Activated T-helper 9 cell treated with anti-CD3 and anti-CD28 coated beads, Interleukin-2, amount 50 U/mL, for 16 hours (primary cell): Measurements from ENCODE around the gene ELK3.

Experiments
- DNase-seq: peaks from one replicate; pipeline ENCODE4 v3.0.0-alpha.2; 2020; ENCODE audit warnings: low read depth

Gene ELK3

DNA sequence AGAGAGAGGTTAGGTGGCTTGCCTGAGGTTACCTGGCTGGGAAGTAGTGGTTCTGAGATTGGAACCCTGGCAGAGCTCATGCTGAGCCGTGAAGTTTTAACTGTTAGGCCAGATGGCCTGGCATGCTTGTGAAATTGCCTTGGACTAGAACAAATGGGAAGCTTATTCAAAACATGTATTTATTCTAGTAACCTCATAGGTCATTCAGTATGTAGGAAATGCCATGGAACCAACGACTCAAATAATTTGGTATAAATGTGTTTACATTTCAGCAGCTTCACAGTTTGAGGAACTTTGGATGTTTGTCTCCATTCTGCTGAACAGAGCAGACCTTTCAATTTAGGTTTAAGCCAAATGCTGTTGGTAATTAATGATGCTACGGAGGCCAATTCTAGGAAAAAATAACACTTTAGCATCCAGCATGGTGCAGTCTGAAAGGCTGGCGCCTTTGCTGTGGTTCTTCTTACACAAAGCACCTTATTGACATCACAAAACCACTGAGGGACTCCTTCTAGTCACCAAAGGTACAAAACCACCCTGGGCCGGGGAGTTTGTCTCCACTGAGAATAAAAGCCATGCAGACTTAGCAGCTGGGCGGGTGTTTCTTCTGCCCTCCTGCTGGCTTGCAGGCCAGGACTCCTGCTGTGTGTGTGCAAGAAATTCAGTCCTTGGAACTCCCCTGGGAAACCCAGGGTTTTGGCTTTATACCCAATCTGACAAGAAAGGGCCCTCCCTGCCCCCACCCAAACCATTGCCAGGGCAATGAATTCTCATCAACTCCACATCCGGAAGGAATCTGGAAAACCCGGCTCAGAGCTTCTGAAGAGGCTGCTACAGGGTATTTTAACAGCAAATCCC, 64.2 kb downstream of the ELK3 start:
- no peak for DNase-seq

DNA sequence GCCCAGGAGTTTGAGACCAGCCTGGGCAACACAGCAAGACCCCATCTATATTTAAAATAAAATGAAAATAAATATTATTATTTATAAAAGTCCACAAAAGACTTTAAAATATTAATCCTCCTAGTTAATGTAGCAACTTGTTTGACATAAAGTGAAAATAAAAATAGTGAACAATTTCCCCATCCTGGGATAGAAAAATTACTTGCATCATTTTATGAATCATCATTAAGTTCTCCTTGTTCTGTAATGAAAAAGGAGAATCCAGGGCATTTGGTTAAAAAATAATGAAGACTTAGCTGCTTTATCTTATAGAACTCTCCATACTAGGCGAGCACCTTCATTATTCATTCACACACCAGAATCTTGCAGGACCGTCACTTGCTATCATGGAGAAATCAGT, 66.1 kb downstream of the ELK3 start:
- DNase-seq: no peak

- DNase-seq: no peak
Measured at GRCh38 chr12:96260644-96261043, 66.5 kb downstream of the ELK3 start.

GRCh38 chr12:96261557-96261956, 67.4 kb downstream of the ELK3 start:
- no peak for DNase-seq

- DNase-seq: no peak
Measured at GRCh38 chr12:96263449-96263902, 69.3 kb downstream of the ELK3 start.

DNA sequence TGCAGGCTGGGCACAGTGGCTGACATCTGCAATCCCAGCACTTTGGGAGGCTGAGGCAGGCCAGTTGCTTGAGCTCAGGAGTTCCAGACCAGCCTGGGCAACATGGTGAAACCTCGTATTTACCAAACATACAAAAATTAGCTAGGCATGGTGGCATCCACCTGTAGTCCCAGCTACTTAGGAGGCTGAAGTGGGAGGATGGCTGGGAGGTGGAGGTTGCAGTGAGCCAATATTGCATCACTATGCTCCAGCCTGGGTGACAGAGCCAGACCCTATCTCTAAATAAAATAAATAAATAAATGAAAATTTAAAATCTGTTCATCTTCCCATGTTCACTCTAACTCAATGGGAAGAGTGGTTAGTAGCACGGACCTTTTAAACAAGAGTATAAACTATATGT, 71.2 kb downstream of the ELK3 start:
- DNase-seq: no peak

DNA sequence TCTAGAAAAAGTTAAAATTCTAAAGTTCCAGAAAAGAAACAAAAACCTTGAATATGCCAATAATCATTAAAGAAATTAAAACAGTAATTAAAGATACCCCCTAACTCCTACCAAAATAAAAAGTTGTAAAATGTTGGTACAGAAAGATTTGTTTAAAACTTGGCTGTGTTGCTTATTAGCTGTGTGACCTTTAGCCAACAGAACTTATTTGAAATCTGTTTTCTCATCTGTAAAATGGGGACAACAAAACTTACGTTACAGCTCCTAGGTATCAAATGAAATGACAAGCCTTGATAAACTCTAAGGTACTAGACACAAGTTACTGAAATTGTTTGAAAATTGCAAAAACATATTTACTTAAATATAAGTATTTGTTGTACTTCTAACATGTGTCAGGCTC, 71.7 kb downstream of the ELK3 start:
- no peak for DNase-seq

- DNase-seq: no peak
Measured at GRCh38 chr12:96266238-96266637, 72.1 kb downstream of the ELK3 start.

- DNase-seq: no peak
Measured at GRCh38 chr12:96271469-96272199, 77.5 kb downstream of the ELK3 start.

- no peak for DNase-seq
Measured at GRCh38 chr12:96274331-96274730, 80.2 kb downstream of the ELK3 start.

GRCh38 chr12:96285158-96285557, 91.0 kb downstream of the ELK3 start:
- no peak for DNase-seq

DNA sequence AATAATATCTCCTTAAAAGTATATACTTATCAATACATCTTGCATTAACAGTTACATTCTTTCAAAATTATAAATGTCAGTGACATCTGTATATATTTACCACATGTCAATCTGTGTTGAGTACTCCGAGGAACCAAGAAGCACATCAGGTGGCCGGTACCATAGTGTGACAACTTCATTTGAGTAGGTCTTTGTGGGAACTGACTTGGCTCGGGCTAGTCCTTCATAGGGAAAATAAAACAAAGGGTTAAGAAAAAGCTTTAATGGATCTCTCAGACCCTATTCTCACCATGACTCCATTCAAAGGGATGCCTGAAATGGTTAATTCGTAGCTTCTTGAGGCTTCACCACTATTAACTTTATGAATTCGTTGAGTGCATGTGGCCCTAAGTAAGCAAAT, 94.9 kb downstream of the ELK3 start:
- no peak for DNase-seq

GRCh38 chr12:96293093-96293492, 98.9 kb downstream of the ELK3 start:
- DNase-seq: no peak

GRCh38 chr12:96294831-96295230, 100.7 kb downstream of the ELK3 start:
- DNase-seq: no peak

- no peak for DNase-seq
Measured at GRCh38 chr12:96295532-96296160, 101.5 kb downstream of the ELK3 start.

GRCh38 chr12:96297504-96297903, 103.3 kb downstream of the ELK3 start:
- no peak for DNase-seq

DNA sequence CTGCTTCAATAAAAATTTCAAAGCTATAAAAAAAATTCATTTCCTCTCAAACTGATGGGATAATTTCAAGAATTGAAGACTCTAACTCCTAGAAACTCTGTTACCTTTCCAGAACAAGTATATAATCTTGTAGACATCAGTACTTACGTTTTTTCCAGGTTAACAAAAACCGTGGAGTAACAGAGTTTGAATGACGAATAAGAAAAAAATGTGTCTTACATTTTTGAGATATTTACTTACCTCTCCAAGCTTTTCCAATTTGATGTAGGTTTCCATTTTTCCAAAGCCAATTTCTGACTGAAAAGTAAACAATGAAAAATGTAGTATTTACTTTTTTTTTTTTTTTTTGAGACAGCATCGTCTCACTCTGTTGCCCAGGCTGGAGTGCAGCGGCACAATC, 105.9 kb downstream of the ELK3 start:
- DNase-seq: no peak

GRCh38 chr12:96301732-96302131, 107.6 kb downstream of the ELK3 start:
- DNase-seq: no peak

- no peak for DNase-seq
Measured at GRCh38 chr12:96302687-96303310, 108.6 kb downstream of the ELK3 start.

DNA sequence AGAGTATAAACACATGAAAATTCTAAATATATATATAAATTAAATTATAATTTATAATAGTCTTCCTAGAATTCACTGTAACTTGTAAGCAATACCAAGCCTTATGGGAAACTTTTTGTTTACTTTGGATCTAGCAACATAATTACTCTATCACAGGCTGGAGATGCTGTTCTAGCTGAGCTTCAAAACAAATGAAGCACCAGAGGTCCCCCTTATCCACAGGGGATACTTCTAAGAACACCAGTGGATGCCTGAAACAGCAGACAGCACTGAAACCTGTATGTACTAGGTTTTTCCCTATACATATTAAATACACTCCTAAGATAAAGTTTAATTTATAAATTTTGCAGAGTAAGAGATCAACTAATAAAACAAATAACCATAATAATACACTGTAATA, 109.5 kb downstream of the ELK3 start:
- no peak for DNase-seq

- no peak for DNase-seq
Measured at GRCh38 chr12:96305665-96306064, 111.5 kb downstream of the ELK3 start.

GRCh38 chr12:96308881-96309280, 114.7 kb downstream of the ELK3 start:
- no peak for DNase-seq
